Heart left ventricle (tissue), 13 donors: ENCODE data around the gene PTPRM.

Experiments
- POLR2A ChIP-seq, 2 donors: fragments of 450-650 bp; IDR thresholded peaks; one replicate each; pipeline ENCODE4 v1.6.1; 2017; ENCODE audit warnings: antibody characterized with exemption in 2 of 2, mild to moderate bottlenecking in 2 of 2, moderate library complexity in 2 of 2
- TF ChIP-seq, protein P1 (sequence below), 12 donors: fragments of 200-600 bp; sonication (generic) in 4 of 12; IDR thresholded peaks; one replicate each; pipeline versions ENCODE4 v1.5.0 to v1.8.0; 2018 to 2022; ENCODE audit warnings: antibody characterized with exemption in 12 of 12, mild to moderate bottlenecking in 5 of 12
- donor health status: ischemic (EF 13 %, LVEDD 7.1; RV severe dilation, severe dysfunction).
- donor health status: DM: no; HTN: yes; CAD: no.
- donor health status: DM: no; HTN: no; CAD: no.
- donor health status: ischemic (EF 25% LVEDD 6.9; RV normal size, moderate dysfunction).
- donor health status: ischemic (EF 25% LVEDD 5.7; RV mildly dilated, moderate dysfunction).
- donor health status: ischemic (EF 35%, LVEDD 5.7; RV mildly dilated, moderate dysfunction).
- donor health status: nonischemic (EF 11% LVEDD 7.7; RV severe dilation, severe dysfunction).
- donor health status: DM: yes; HTN: yes; CAD: no.
- donor health status: PGD.
- donor health status: ischemic (EF 29% LVEDD 5.4; RV normal size, mild dysfunction).
- donor health status: nonischemic (EF 23%, LVEDD 6.1; RV moderate dilation, normal function).

DNA sequence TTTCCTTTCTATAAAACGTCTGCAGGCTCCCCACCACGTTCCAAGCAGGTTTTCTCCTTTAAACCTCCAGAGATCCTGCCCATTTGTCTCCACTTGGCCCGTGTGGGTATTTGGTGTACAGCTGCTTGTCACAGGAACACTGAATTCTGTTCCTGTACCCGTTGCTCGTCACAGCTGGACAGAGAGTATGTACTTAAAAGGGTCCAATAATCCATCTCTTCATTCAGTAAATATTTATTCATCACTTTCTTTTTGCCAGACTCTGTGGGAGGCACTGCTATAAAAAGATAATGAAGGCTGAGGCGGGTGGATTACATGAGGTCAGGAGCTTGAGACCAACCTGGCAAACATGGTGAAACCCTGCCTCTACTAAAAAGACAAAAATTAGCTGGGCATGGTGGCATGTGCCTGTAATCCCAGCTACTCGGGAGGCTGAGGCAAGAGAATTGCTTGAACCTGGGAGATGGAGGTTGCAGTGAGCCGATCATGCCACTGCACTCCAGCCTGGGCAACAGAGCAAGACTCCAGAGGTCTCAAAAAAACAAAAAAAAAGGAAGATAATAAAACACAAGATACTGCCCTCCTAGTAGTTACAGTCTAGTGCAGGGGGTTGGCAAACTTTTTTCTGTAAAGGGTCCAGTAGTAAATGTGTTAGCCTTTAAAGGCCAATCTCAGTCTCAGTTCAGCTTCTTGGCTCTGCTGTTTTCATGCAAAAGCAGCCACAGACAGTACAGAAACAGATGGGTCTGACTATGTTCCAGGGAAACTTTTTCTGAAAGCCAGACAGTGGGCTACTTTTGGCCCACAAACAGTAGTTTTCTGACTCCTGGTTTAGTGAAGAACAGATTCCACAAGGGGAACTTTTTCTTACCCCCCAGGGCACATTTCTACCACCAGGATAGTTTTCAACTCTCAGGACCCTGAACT, 732.2 kb downstream of the PTPRM start:
- TF ChIP-seq, protein P1, sequence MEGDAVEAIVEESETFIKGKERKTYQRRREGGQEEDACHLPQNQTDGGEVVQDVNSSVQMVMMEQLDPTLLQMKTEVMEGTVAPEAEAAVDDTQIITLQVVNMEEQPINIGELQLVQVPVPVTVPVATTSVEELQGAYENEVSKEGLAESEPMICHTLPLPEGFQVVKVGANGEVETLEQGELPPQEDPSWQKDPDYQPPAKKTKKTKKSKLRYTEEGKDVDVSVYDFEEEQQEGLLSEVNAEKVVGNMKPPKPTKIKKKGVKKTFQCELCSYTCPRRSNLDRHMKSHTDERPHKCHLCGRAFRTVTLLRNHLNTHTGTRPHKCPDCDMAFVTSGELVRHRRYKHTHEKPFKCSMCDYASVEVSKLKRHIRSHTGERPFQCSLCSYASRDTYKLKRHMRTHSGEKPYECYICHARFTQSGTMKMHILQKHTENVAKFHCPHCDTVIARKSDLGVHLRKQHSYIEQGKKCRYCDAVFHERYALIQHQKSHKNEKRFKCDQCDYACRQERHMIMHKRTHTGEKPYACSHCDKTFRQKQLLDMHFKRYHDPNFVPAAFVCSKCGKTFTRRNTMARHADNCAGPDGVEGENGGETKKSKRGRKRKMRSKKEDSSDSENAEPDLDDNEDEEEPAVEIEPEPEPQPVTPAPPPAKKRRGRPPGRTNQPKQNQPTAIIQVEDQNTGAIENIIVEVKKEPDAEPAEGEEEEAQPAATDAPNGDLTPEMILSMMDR (IDR thresholded peaks at IDR 0.05), result no peak
- no peak for TF ChIP-seq POLR2A (IDR thresholded peaks at IDR 0.05)
